ENCODE data around the gene ERN2. TPM values are rescaled to one million over a fixed set of nuclear protein-coding genes. Genes with fewer than 3 reads are reported as not detected.

ERN2 gene
- total RNA-seq, 2 donors from 2014 or later, result 0.99 to 5.2 TPM

DNA sequence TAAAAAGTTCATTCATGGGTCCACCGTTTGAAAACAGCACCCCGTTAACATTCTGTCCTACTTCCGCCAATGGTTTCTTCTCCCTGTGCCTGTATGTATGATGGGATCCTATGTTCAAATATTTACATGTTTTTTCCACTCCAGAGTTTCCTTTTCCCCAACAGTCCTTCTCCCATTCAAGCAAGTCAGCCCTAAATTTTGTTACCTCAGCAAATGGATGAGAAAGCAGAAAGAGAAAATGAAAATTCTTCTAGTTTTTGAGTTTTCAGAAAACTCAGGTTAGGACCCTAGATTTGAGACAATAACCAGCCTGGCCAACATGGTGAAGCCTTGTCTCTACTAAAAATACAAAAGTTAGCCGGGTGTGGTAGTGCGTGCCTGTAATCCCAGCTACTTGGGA lies 3.5 kb upstream of the ERN2 start:
- ATAC-seq (no peak), DNase-seq (no peak)
- no peak overlapping the region for H3K27ac ChIP-seq
- H3K27me3 ChIP-seq, result no peaks in the 10 kb centered on the region
- 67 to 73% methylated on average over 5 of the region's 5 CpGs for WGBS, 2 donors
- H3K4me3 ChIP-seq, result no peak overlapping the region
- no peaks in the 10 kb centered on the region for H3K9me3 ChIP-seq
- H3K36me3 ChIP-seq (replicated peaks in 1 of 2; ENCODE audit: insufficient read depth in 1 of 2, low read depth in 2 of 2), result no peaks in the 10 kb centered on the region
- no peaks in the 10 kb centered on the region for H3K4me1 ChIP-seq
- intact Hi-C loops (cut with DNase I), result no loop called here
- TF ChIP-seq, protein P1, sequence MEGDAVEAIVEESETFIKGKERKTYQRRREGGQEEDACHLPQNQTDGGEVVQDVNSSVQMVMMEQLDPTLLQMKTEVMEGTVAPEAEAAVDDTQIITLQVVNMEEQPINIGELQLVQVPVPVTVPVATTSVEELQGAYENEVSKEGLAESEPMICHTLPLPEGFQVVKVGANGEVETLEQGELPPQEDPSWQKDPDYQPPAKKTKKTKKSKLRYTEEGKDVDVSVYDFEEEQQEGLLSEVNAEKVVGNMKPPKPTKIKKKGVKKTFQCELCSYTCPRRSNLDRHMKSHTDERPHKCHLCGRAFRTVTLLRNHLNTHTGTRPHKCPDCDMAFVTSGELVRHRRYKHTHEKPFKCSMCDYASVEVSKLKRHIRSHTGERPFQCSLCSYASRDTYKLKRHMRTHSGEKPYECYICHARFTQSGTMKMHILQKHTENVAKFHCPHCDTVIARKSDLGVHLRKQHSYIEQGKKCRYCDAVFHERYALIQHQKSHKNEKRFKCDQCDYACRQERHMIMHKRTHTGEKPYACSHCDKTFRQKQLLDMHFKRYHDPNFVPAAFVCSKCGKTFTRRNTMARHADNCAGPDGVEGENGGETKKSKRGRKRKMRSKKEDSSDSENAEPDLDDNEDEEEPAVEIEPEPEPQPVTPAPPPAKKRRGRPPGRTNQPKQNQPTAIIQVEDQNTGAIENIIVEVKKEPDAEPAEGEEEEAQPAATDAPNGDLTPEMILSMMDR (IDR thresholded peaks at IDR 0.05), result no peak
- TF ChIP-seq POLR2A (IDR thresholded peaks at IDR 0.05), result no peak

DNA sequence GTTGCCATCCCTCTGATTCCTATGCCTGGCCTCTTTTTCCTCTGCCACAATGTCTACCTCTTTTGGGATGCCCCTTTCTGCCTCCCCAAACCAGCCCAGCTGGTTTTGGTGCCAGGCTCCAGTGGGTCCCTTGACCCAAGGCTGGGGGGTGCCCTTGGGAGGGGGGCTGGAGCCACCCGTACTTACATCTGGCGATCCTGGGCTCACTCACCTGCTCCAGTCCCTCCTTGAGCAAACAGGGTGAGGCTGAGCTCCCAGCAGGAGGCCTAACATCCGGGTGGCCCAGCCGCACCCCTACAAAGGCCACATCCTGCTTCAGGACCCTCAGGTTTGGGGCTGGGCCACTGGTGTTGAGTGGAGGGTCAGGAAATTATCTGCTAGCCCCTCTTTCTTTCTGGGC lies 1.2 kb downstream of the ERN2 start:
- WGBS, 2 donors, result 43% methylated on average over 4 of the region's 4 CpGs; no CpG with 5 or more reads in 1 of the 2 donors
- H3K27me3 ChIP-seq, result no peaks in the 10 kb centered on the region
- no peaks in the 10 kb centered on the region for H3K36me3 ChIP-seq (replicated peaks in 1 of 2; ENCODE audit: insufficient read depth in 1 of 2, low read depth in 2 of 2)
- no peak overlapping the region for H3K27ac ChIP-seq
- ATAC-seq (no peak), DNase-seq (no peak)
- no peak for TF ChIP-seq POLR2A (IDR thresholded peaks at IDR 0.05)
- TF ChIP-seq, protein P1 (IDR thresholded peaks at IDR 0.05), result no peak
- no peak overlapping the region for H3K4me3 ChIP-seq
- H3K9me3 ChIP-seq, result peaks cover 0 to 12% (median 0%) of the 10 kb centered on the region in 3 donors
- intact Hi-C loops (cut with DNase I), result no loop called here
- H3K4me1 ChIP-seq, result no peaks in the 10 kb centered on the region

DNA sequence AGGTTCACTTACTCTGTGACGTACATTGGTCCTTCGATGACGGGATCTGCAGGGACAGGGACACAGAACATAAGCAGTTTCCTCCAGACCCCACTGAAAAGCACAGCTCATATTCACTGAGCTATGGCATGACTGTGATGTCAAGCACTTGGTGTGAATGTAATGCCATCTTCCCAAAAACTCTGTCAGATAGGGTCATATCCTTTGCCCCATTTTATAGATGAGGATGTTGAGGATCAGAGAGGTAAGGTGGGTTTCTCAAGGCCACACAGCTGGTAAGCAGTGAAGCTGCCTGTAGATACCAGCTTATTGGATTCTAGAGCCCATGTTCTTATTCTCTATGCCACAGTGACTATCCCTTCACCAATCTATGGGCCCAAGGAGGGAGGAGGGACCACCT lies 2.5 kb downstream of the ERN2 start:
- intact Hi-C loops (cut with DNase I), result no loop called here
- no peaks in the 10 kb centered on the region for H3K27me3 ChIP-seq
- ATAC-seq (no peak), DNase-seq (no peak)
- H3K4me1 ChIP-seq, result no peaks in the 10 kb centered on the region
- H3K36me3 ChIP-seq (replicated peaks in 1 of 2; ENCODE audit: insufficient read depth in 1 of 2, low read depth in 2 of 2), result no peaks in the 10 kb centered on the region
- H3K9me3 ChIP-seq, result peaks cover 0 to 12% (median 0%) of the 10 kb centered on the region in 3 donors
- no peak for TF ChIP-seq POLR2A (IDR thresholded peaks at IDR 0.05)
- TF ChIP-seq, protein P1 (IDR thresholded peaks at IDR 0.05), result no peak
- WGBS, 2 donors, result 73 to 87% methylated on average over 3 of the region's 3 CpGs
- H3K4me3 ChIP-seq, result no peak overlapping the region
- no peak overlapping the region for H3K27ac ChIP-seq

DNA sequence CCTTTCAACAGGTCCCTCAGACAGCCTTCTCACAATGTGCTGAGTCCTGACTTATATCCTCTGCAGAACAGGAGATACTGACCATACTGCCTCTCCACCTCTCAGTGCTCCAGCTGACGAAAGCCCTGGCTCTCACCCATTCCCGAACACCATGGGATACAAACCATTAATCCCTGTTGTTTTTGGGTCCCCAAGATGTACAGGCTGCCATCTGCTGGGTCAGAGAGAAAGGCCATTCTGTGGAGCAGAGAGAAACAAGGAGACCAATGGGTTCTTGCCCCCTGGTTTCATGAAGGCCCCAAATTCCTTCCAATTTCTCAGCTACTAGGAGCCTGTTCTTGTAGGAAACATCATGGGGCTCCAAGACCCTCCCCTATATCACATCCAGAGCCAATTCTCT lies 3.0 kb downstream of the ERN2 start:
- no peaks in the 10 kb centered on the region for H3K27me3 ChIP-seq
- TF ChIP-seq POLR2A (IDR thresholded peaks at IDR 0.05), result no peak
- TF ChIP-seq, protein P1 (IDR thresholded peaks at IDR 0.05), result no peak
- intact Hi-C loops (cut with DNase I), result no loop called here
- H3K36me3 ChIP-seq (replicated peaks in 1 of 2; ENCODE audit: insufficient read depth in 1 of 2, low read depth in 2 of 2), result no peaks in the 10 kb centered on the region
- no peaks in the 10 kb centered on the region for H3K4me1 ChIP-seq
- H3K4me3 ChIP-seq, result no peak overlapping the region
- DNase-seq (no peak), ATAC-seq (no peak)
- H3K27ac ChIP-seq, result no peak overlapping the region
- peaks cover 0 to 12% (median 0%) of the 10 kb centered on the region in 3 donors for H3K9me3 ChIP-seq
- WGBS, 2 donors, result 51% methylated on average over 2 of the region's 2 CpGs

DNA sequence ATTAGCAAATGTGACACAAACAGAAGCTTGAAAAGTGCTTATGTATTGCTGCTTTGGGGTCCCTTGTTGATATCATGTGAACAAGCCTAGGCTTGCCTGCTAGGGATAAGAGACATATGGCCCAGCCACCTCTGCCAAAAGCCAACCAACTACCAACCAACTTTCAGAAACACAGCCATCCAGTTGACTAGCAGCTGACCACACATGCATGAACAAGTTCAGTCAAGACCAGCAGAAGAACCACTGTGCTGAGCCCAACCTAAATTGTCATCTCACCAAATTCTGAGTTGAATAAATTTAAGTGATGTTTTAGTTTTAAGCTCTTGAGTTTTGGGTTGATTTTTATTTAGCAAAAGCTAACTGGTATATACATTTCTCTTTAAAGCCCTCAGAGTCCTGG lies 3.5 kb downstream of the ERN2 start:
- no peaks in the 10 kb centered on the region for H3K4me1 ChIP-seq
- TF ChIP-seq, protein P1 (IDR thresholded peaks at IDR 0.05), result no peak
- TF ChIP-seq POLR2A (IDR thresholded peaks at IDR 0.05), result no peak
- H3K36me3 ChIP-seq (replicated peaks in 1 of 2; ENCODE audit: insufficient read depth in 1 of 2, low read depth in 2 of 2), result no peaks in the 10 kb centered on the region
- no peak overlapping the region for H3K4me3 ChIP-seq
- H3K27ac ChIP-seq, result no peak overlapping the region
- no peak for ATAC-seq
- peaks cover 0 to 12% (median 0%) of the 10 kb centered on the region in 3 donors for H3K9me3 ChIP-seq
- intact Hi-C loops (cut with DNase I), result no loop called here
- no peak for DNase-seq
- no peaks in the 10 kb centered on the region for H3K27me3 ChIP-seq

All from body of pancreas (tissue), 4 donors.